ENCODE results near the gene SMIM1.
"Not testable (repeated sequence)": the region's sequence is repeated elsewhere in the genome, so short reads cannot be mapped to it uniquely, and the experiment has no call there.

The SMIM1 gene

GRCh38 chr1:3738943-3739342 lies 33.6 kb upstream of the SMIM1 start:
- DNase-seq, result no peak

GRCh38 chr1:3740042-3740441 lies 32.5 kb upstream of the SMIM1 start:
- no peak for DNase-seq

GRCh38 chr1:3740752-3741151 lies 31.8 kb upstream of the SMIM1 start:
- no peak for DNase-seq

DNA sequence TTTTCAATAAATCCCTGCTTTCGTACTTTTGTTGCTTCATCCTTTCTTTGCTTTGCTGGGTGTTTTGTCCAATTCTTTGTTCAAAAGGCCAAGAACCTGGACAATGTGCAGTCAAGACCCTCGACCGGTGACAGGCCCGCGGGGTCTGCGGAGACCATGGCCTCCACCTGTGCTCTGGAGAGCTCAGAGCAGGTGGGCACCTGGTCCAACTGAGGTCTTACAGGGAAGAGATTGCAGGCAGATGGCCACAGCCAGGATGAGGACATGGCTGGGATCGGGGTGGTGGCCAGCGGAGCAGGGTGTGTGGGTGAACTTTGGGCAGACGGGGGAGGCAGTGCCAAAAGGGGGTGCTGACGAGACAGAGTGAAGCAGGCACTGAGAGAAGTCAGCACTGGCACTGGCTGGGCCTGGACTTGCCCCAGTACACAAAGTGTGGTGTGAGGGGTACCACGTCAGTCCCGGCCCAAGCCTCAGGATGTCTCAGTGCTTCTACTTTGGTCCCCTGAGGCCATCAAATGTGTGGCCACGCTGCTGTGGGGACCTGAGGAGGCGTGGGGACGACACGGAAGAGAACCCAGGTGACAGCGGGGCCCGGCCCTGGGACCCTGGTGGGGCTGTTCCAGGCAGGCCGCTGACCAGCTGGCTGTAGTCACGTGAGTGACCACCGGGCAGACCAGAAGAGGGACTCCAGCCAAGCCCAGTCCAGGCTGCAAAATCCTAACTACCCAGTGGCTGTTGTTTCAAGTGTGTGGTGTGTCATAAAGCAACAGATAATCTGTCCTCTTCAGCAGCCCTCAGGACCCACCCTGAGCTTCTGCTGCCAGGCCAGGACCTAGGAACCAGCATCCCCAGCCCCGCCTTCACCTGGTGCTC lies 30.7 kb upstream of the SMIM1 start:
- no peak for DNase-seq

GRCh38 chr1:3742439-3743298 lies 29.9 kb upstream of the SMIM1 start:
- DNase-seq, result no peak

DNA sequence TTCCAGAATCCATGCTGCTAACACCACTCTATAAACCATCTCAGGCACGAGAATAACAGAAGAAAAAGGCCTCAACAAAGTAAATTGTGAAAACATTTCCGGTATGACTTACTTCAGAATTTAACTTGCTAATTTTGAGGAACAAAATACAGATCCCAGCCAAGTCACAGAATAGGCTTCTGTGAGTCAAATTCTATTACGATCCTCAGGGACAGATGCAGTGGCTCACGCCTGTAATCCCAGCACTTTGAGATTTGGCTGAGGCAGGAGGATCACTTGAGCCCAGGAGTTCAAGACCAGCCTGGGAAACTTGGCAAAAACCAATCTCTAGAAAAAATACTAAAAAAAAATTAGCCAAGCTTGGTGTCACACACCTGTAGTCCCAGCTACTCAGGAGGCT lies 29.1 kb upstream of the SMIM1 start:
- no peak for DNase-seq

- DNase-seq, result no peak
Measured at GRCh38 chr1:3743826-3744225, 28.7 kb upstream of the SMIM1 start.

DNA sequence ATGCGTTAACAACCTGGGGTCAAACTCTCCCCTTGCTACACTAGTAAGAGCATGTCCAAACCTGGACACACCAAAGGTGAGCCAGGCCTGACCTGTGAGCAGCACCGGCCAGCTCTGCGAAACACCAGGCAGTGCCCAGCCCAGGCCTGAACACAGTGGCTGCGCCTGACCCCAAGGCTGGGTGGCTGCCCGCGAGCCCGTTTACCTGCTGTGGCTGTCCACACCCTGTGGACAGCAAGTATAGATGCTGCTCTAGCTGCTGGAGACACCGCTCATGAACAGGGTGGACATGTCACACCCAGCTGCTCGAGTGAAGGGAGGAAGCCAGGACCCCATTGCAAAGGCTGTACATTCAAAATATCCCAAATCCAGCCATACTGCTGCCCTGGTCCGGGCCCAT lies 27.9 kb upstream of the SMIM1 start:
- no peak for DNase-seq

DNA sequence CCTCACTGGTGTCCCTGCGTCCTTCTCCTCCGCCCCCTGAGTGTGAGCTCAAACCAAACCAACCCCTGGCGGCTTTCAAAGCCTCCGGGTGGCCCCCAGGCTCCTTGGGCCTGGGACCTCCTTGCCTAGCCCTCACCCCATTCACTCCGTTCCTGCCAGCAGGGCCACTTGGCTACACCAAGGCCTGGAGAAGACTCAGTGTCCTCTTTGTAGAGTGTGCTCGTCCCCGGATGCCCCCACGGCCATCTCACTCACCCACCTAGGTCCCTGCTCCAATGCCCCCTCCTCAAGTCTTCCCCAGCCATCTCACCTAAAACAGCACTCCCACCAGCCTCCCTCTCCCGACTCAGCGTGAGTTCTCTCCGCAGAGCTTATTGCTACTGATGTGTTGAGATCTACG lies 27.5 kb upstream of the SMIM1 start:
- no peak for DNase-seq

GRCh38 chr1:3745590-3746381 lies 26.8 kb upstream of the SMIM1 start:
- no peak for DNase-seq

DNA sequence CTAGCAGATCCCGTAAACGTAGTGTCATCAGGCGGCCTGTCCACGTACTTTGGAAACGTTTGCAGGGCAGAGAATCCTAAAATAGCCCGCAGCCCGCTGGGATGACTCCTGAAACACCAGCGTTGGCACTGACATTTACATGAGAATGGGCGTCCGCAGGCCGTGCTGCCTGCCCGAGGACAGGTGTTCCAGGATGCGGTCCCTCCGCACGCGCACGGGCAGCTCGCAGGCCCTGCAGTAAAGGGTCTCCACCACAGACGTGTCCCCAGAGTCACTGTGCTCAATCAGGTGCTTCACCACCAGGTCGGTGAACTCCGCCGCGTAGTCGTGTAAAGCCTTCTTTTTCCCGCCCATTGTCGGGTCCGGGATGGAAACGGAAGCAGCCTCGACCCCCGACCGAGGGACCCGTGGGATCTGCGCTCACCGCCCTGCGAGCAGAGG lies 26.1 kb upstream of the SMIM1 start:
- no peak for DNase-seq

- peak; percentile 84 to 86 for DNase-seq
Measured at GRCh38 chr1:3746830-3747521, 25.6 kb upstream of the SMIM1 start.

DNA sequence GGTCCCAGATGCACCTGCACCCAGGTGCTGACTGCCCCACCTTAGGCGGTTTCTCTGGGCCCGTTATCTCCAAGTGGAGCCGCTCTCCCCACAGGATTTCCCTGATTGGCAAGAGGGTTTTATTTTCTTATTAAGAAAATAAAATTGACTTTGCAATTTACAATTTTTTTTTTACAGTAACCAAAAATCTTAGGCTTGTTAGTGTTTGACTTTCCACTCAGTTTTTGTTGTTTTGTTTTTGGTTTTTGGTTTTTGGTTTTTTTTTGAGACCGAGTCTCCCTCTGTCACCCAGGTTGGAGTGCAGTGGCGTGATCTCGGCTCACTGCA lies 25.1 kb upstream of the SMIM1 start:
- no peak for DNase-seq

DNA sequence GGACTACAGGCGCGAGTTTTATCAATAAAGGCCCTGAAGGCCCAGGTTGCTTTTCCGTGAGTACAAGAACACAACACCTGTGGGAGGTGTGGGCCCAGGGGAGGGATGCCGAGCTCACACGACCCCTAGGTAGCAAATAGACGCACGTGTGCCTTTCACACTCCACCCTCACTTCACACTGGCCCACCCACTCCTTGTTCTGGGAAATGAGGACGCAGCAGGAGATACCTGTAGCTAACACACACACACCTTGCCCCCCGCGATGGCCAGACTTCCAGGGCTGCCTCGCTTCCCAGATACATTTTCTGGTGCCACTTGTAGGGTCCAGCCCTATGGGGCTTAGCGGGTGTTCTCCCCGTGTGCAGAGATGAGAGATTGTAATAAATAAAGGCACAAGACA lies 24.6 kb upstream of the SMIM1 start:
- no peak for DNase-seq

DNA sequence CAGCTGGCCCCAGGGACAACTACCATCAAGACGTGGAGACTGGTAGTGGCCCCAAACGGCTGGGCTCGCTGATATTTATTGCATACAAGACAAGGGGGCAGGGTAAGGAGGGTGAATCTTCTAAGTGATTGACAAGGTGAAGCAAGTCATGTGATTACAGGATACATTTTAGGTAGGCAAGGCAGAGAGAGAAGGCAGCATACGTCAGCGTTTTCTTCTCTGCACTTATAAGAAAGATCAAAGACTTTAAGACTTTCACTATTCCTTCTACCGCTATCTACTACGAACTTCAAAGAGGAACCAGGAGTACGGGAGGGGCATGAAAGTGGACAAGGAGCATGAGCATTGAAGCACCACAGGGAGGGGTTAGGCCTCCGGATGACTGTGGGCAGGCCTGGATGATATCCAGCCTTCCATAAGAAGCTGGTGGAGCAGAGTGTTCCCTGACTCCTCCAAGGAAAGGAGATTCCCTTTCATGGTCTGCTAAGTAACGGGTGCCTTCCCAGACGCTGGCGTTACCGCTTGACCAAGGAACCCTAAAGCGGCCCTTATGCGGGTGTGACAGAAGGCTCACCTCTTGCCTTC lies 24.1 kb upstream of the SMIM1 start:
- DNase-seq, result not testable (repeated sequence)

GRCh38 chr1:3749512-3749911 lies 23.0 kb upstream of the SMIM1 start:
- DNase-seq, result no peak

- DNase-seq, result no peak
Measured at GRCh38 chr1:3750741-3751140, 21.8 kb upstream of the SMIM1 start.

DNA sequence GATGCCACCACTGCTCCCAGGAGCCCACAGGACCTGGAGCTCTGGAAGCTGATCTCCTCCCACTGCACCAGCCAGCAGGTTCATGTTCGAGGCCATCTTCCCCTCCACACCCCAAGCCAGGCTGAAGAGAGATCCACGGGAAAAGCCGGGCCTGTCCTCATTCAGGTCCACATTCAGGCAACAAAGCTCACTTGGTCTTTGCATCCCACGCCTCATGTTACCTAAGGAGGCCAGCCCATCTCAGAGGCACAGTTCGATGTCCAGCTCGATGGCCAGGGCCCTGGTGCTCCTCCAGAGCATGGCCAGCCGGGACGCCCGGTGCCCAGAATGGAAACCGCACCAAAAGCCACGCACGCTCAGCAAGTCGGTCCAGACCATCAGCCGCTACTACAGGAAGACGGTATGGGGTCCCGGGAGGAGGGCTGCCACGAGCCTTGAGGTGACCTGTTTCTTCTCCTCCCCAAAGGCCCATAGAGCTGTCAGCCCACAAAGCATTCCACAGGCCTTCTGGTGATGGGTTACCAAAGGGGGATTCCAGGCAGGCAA lies 20.1 kb upstream of the SMIM1 start, which contains the start of gene CCDC27:
CCDC27 (plus strand) TSS at position 51 of the 546 bp plus-strand sequence; CDS start at position 83, 32 bp downstream.
- DNase-seq, result no peak

DNA sequence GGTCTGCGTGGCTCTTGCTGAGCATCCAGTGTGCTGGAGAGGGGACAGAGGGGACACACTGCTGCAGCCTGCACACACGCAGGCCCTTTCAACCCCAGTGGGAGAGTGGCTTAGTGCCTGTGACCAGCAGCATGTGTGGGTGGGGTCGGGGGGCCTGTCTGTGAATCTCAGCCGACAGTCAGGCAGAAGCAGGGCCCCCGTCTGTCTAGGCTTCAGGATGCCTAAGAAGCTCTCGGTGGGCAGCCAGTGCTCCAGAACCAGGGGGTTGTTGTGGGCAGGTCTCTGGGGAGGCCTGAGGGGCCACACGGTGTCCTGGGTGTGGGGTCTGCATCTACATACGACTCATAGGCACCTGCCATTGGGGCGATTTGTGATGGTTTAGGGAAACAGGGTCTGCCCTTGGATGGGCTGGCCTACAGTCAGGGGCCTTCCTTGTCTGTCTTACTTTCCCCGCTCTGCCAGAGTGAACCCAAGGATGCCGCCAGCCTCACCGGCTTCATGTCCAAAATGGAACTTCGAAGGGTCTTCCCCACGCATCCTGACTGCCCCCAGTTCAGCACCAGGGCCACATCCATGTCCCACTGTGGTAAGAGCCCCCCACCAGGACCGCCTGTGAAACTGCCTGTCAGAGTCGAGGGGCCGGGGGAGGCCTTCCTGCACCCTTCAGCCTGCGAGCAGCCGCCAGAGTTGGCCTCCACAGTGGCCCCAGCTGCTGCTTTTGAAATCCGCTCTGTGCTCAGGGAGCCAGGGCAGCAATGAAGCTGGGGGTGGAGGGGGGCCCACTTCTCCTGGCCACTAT lies 18.7 kb upstream of the SMIM1 start:
- no peak for DNase-seq

DNA sequence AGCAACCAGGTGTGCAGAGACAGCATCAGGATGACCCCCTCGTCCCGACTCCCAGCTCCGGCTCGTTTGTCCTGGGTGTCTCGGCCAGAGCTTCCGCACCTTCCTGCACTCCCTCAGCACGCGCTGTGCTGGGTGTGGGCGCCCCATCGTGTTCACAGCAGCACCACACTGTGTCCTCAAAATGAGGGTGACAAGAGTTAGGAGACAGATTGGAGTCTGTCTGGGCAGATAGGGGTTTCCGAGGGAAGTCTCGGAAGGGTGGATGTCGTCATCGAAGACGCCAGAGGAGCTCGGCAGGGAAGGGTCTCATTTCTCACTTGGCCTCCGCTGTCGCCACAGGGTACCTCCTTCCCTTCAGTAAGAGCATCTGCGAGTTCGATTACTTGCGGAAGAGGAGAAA lies 16.2 kb upstream of the SMIM1 start:
- DNase-seq, result no peak

DNA sequence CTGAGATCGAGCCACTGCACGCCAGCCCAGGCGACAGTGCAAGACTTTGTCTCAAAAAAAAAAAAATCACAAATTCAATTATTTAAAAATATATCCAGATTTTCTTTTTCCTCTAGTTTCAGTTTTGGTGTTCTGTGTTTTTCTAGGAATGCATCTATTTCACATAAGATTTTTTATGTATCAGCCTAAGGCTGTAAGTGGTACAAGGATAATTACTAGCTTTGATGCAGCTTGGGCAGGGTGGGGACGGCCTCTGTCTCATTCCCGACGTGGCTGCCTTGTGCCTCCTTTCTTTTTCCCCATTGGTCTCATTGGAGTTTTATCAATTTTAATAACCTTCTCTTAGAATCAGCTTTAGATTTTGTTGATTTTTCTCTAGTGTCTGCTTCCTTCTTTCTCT lies 13.4 kb upstream of the SMIM1 start:
- no peak for DNase-seq
